ENCODE results near the gene TEX2. TPM values are rescaled to one million over a fixed set of nuclear protein-coding genes. Genes with fewer than 3 reads are reported as not detected.

Gene TEX2
- total RNA-seq, 1 donor from 2014 or later = 20.7 TPM

DNA sequence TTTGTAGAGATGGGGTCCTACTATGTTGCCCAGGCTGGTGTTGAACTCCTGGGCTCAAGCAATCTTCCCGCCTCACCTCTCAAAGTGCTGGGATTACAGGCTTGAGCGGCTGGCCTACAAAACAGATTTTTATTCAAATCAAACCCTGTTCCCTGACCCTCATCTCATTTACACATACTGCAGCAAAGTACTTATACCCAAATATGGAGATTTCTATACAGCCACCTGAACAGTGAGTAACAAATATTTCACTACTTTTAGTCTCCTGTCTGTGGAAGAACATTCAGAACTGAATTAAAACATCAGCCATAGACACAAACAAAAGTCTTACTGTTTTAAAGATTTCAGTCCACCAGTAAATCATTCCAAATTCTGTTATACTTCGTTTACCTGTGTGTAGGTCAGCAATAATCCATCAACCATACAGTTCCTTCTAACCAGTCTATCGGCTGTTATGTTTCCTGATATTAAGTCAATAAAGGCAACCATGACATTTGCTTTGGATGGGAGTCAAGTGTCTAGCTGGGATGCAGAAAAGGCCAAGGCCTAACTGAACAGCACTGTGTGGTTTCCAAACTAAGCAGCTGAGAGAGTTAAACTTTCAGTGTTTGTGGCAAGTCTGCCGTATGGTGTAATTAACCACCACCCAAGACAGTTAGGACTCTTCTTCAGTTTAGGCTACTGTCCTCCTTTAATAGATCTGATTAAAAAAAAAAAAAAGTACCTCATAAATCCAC is 155.4 kb downstream of the TEX2 start:
- H3K27ac Mint-ChIP-seq = peak overlapping the region; percentile 48
- H3K36me3 Mint-ChIP-seq (ENCODE audit: low read depth) = peaks cover 82% of the 10 kb centered on the region
- intact Hi-C loops (cut with micrococcal nuclease) = no loop called here
- H3K27me3 Mint-ChIP-seq (ENCODE audit: low read depth) = no peaks in the 10 kb centered on the region
- H3K9me3 Mint-ChIP-seq = no peaks in the 10 kb centered on the region
- peak overlapping the region; percentile 11 for H3K4me3 Mint-ChIP-seq (ENCODE audit: low read depth)
- DNase-seq (ENCODE audit: low spot score) = no peak
- peaks cover 71% of the 10 kb centered on the region for H3K4me1 Mint-ChIP-seq (ENCODE audit: low read depth)

DNA sequence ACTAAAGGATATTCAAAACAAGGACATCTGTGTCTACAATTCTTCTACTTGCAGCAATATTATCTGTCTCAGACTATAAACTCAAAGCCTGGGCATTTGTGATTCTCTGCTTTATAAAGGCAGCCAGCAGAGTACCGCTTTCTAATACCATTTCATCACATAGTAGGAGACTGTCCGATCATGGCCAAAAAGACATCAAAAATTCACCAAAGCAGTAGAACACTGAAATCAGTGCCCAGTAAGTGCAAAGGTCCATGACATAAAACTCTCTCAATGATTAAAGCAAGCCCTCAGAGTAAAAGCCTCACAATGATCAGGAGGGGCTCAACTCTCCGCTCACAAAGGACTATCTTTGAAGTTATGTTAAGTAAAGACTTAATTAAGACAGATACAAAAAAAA is 156.1 kb downstream of the TEX2 start:
- no peak for DNase-seq (ENCODE audit: low spot score)
- Mint-ChIP-seq H3K27ac (peak overlapping the region; percentile 42), H3K36me3 (ENCODE audit: low read depth) (peaks cover 82% of the 10 kb centered on the region), H3K9me3 (no peaks in the 10 kb centered on the region), H3K4me3 (ENCODE audit: low read depth) (no peak overlapping the region), H3K4me1 (ENCODE audit: low read depth) (peaks cover 71% of the 10 kb centered on the region), H3K27me3 (ENCODE audit: low read depth) (no peaks in the 10 kb centered on the region)
- intact Hi-C loops (cut with micrococcal nuclease) = no loop called here

DNA sequence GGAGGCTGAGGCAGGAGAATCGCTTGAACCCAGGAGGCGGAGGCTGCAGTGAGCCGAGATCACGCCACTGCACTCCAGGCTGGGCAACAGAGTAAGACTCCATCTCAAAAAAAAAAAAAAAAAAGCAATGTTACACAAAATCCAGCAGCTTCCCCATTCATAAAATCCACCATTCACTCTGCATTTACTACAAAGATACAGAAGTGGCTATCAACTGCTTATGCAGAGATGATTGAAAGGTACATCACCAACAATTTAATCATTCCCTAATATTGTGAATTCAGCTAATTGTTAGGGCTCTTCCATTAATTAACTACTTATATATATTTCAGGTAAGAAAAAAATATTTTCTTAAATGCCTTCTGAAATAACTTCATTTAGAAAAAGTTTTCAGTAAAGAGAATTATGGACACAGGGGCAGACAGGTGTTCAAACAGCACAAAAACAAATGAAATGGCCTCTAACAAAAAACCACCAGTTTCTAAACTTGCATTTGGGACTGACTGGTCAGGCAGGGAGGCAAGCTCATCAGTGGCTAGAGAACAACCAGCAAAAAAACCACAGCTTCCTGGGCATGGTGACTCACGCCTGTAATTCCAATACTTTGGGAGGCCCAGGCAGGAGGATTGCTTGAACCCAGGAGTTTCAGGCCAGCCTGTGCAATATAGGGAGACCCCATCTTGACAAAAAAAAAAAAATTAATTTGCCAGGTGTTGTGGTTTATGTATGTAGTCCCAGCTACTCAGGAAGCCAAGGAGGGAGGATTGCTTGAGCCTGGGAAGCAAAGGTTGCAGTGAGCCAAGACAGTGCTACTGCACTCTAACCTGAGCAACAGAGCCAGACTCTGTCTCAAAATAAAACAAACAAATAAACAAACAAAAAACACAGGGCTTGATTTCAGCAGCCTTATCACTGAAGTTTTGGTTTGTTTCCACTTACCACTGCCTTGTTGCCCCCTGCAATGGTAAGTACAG is 159.4 kb downstream of the TEX2 start:
- Mint-ChIP-seq H3K4me1 (ENCODE audit: low read depth) (peaks cover 62% of the 10 kb centered on the region), H3K27ac (peak overlapping the region; percentile 24), H3K9me3 (no peaks in the 10 kb centered on the region), H3K4me3 (ENCODE audit: low read depth) (no peak overlapping the region), H3K36me3 (ENCODE audit: low read depth) (peaks cover 71% of the 10 kb centered on the region), H3K27me3 (ENCODE audit: low read depth) (no peaks in the 10 kb centered on the region)
- intact Hi-C loops (cut with micrococcal nuclease) = no loop called here
- DNase-seq (ENCODE audit: low spot score) = no peak

DNA sequence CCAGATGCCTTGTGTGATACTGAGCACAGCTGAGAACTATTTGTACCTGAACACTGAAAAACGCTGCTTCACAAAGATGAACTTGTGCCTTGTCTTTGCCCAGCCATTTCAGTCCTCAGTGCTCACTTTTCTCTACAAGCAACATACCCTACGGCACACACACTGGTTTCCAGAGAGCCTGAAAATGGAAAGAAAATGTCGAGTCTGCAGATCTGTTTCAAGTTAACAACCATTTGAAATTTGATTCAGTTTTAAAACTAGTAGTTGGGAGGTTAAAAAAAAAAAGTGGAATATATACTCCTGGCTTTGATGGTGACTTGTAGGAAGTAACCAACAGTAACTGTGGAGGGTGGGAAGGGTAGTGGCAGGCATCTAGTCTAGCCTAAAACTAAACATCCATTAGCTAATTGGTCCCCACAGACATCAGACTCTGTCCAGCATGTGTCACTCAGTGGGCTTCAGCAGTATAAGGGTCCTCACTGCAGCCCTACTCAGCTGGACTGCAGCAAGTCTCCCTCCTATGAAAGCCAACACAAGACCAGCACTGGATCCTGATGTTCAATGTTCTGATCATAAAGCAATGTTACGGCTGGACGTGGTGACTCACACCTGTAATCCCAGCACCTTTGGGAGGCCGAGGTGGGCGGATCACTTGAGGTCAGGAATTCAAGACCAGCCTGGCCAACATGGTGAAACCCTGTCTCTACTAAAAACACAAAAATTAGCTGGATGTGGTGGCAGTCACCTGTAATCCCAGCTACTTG is 160.3 kb downstream of the TEX2 start:
- no peak for DNase-seq (ENCODE audit: low spot score)
- Mint-ChIP-seq H3K9me3 (no peaks in the 10 kb centered on the region), H3K27ac (peak overlapping the region; percentile 50), H3K4me3 (ENCODE audit: low read depth) (no peak overlapping the region), H3K36me3 (ENCODE audit: low read depth) (peaks cover 72% of the 10 kb centered on the region), H3K4me1 (ENCODE audit: low read depth) (peaks cover 61% of the 10 kb centered on the region), H3K27me3 (ENCODE audit: low read depth) (no peaks in the 10 kb centered on the region)
- intact Hi-C loops (cut with micrococcal nuclease) = no loop called here

DNA sequence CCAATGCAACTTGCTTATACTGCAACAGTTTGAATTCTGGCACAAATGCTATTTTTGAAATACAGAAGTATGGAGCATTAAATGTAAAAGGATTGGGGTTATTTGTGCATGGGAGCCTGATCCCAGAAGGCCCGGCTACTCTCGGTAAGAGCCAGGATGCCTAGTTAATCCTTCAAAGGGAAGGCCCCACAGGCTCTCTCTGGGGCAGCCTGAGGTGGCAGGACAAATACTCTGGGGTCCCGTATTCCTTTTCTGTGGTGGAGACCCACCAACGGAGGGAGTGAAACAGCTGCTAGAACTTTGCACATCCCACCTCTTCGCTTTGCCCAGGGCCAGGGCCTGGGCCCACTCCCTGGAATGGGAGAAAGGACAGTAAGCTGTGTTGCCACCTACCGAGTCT is 163.5 kb downstream of the TEX2 start:
- Mint-ChIP-seq H3K9me3 (no peaks in the 10 kb centered on the region), H3K36me3 (ENCODE audit: low read depth) (peaks cover 80% of the 10 kb centered on the region), H3K4me3 (ENCODE audit: low read depth) (no peak overlapping the region), H3K27ac (no peak overlapping the region), H3K4me1 (ENCODE audit: low read depth) (peaks cover 58% of the 10 kb centered on the region), H3K27me3 (ENCODE audit: low read depth) (no peaks in the 10 kb centered on the region)
- no peak for DNase-seq (ENCODE audit: low spot score)
- intact Hi-C loops (cut with micrococcal nuclease) = no loop called here

Other genes starting within 250 kb of the TEX2 start
- 83.2 and 85.6 TPM in 2 replicates for gene ICAM2, start 242.6 kb downstream of the TEX2 start, total RNA-seq
- gene ERN1, start 133.1 kb downstream of the TEX2 start, total RNA-seq = 91.0 and 93.4 TPM in 2 replicates
- 9.8 and 11.1 TPM in 2 replicates for gene PECAM1, start 127.6 kb upstream of the TEX2 start, total RNA-seq
- gene MILR1, start 185.9 kb upstream of the TEX2 start, total RNA-seq = 0.16 and 0.46 TPM in 2 replicates
- gene POLG2, start 233.8 kb upstream of the TEX2 start, total RNA-seq = 29.6 and 33.8 TPM in 2 replicates
- 899 and 902 TPM in 2 replicates for gene DDX5, start 243.0 kb upstream of the TEX2 start, total RNA-seq
- 44.9 and 45.2 TPM in 2 replicates for gene CEP95, start 243.7 kb upstream of the TEX2 start, total RNA-seq